Vagina (tissue), 2 donors: ENCODE results near the gene RIOX2.

Source experiments
- CTCF ChIP-seq, 3 experiments: fragments of 450-650 bp in 2 of 3; fragments of 200-600 bp in 1 of 3; sonication (generic) in 1 of 3; IDR thresholded peaks; one replicate each; pipeline ENCODE4 v1.5.1; 2017 to 2019; ENCODE audit warnings: antibody characterized with exemption in 3 of 3, mild to moderate bottlenecking in 2 of 3, moderate library complexity in 2 of 3
- POLR2A ChIP-seq, 2 donors: fragments of 450-650 bp; IDR thresholded peaks; one replicate each; pipeline ENCODE4 v1.6.1; 2017; ENCODE audit warnings: antibody characterized with exemption in 2 of 2, mild to moderate bottlenecking in 2 of 2, moderate library complexity in 2 of 2
- POLR2AphosphoS5 ChIP-seq, 2 donors: sonication (generic); formaldehyde crosslinking; IDR thresholded peaks; one replicate each; pipeline ENCODE4 v1.9.0; 2017; ENCODE audit warnings: antibody characterized with exemption in 2 of 2, mild to moderate bottlenecking in 2 of 2, low read depth in 1 of 2; ENCODE audit not compliant: insufficient read depth in 1 of 2

GRCh38 chr3:97993526-97993925 is 21.3 kb upstream of the RIOX2 start:
- no peak for TF ChIP-seq CTCF (IDR thresholded peaks at IDR 0.05)
- TF ChIP-seq POLR2AphosphoS5 (IDR thresholded peaks at IDR 0.05; ENCODE audit: insufficient read depth in 1 of 2, low read depth in 1 of 2): no peak
- TF ChIP-seq POLR2A (IDR thresholded peaks at IDR 0.05): no peak
